ENCODE data around the gene SDR9C7.
"Not testable (repeated sequence)": the region's sequence is repeated elsewhere in the genome, so short reads cannot be mapped to it uniquely, and the experiment has no call there.

Gene SDR9C7

GRCh38 chr12:56933826-56934625 is at the start of gene SDR9C7:
TSS of gene SDR9C7 (minus strand) at chr12:56934408. CDS start at chr12:56934261, 147 bp downstream.
- DNase-seq = no peak

GRCh38 chr12:56983386-56983785 is 49.2 kb upstream of the SDR9C7 start:
- DNase-seq = no peak

- not testable (repeated sequence) for DNase-seq
Observed at GRCh38 chr12:56982578-56983236, 48.5 kb upstream of the SDR9C7 start.

- DNase-seq = no peak
Observed at GRCh38 chr12:56980941-56981530, 46.8 kb upstream of the SDR9C7 start.

GRCh38 chr12:56980268-56980667 is 46.1 kb upstream of the SDR9C7 start:
- no peak for DNase-seq

GRCh38 chr12:56979628-56980027 is 45.4 kb upstream of the SDR9C7 start:
- no peak for DNase-seq

GRCh38 chr12:56978397-56979138 is 44.4 kb upstream of the SDR9C7 start:
- no peak for DNase-seq

GRCh38 chr12:56977361-56977760 is 43.2 kb upstream of the SDR9C7 start:
- not testable (repeated sequence) for DNase-seq

- DNase-seq = not testable (repeated sequence)
Observed at GRCh38 chr12:56974224-56974623, 40.0 kb upstream of the SDR9C7 start.

- DNase-seq = not testable (repeated sequence)
Observed at GRCh38 chr12:56968910-56969309, 34.7 kb upstream of the SDR9C7 start.

GRCh38 chr12:56965997-56966642 is 31.9 kb upstream of the SDR9C7 start:
- not testable (repeated sequence) for DNase-seq

- DNase-seq = not testable (repeated sequence)
Observed at GRCh38 chr12:56965124-56965523, 30.9 kb upstream of the SDR9C7 start.

GRCh38 chr12:56963557-56963956 is 29.3 kb upstream of the SDR9C7 start:
- not testable (repeated sequence) for DNase-seq

- not testable (repeated sequence) for DNase-seq
Observed at GRCh38 chr12:56962247-56962646, 28.0 kb upstream of the SDR9C7 start.

- DNase-seq = no peak
Observed at GRCh38 chr12:56958422-56958821, 24.2 kb upstream of the SDR9C7 start.

- DNase-seq = no peak
Observed at GRCh38 chr12:56957229-56958052, 23.2 kb upstream of the SDR9C7 start, which contains the start of gene RDH16. TSS of gene RDH16 (minus strand) at chr12:56957608. CDS start at chr12:56957462, 146 bp downstream.

GRCh38 chr12:56955631-56956256 is 21.5 kb upstream of the SDR9C7 start:
- no peak for DNase-seq

GRCh38 chr12:56954958-56955355 is 20.7 kb upstream of the SDR9C7 start:
- no peak for DNase-seq

- DNase-seq = no peak
Observed at GRCh38 chr12:56954057-56954957, 20.1 kb upstream of the SDR9C7 start.

GRCh38 chr12:56953314-56953713 is 19.1 kb upstream of the SDR9C7 start:
- DNase-seq = no peak

All from 8988T (cell line).